Bladder microvascular endothelial cell (primary cell): ENCODE results near the gene STAMBP. TPM values are rescaled to one million over a fixed set of nuclear protein-coding genes. Genes with fewer than 3 reads are reported as not detected.

ENCODE experiments used
- total RNA-seq: library from RNA; depleted of rRNA; stranded (reverse); fragments of >200 nt; gene quantifications from 2 replicates; pipeline ENCODE4 v1.2.3, GENCODE V29; 2014

STAMBP gene
- 10.8 and 18.9 TPM in 2 replicates for total RNA-seq

DNA sequence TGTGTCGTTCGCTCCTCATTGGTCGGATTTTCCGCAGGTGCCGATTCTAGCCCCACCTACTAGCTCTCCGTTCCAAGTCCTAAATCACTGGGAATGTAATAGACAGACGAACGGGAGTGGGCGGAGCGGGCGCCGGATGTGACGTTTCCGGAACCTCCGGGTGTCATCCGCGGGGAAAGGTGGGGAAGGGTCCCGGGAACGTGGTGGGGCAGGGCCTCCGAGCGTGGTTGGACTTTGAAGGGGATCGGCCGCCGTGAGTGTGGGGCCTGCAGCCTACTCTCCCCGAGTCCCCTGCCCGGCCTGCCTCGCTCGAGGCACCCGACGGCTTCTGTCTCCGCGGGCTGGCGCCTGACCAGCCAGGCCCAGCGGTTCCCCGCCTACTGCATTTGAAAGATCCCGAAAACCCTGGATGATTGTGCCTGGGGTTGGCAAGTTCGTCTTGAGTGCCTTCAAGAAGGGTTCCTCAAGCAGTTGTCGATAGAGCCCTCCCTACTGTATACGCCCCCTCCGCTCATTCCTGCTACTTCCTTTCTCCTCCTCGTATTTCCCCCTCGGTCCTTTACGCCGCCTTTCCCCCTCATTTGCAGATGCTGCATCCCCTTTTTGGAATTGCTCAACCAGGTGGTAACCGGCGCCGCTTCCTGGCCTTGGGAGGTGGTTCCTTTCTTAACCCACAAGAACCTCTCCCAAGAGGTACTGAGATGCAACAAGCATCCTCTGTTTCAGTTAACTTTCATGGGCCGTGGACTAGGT is at the start of gene STAMBP:
Gene STAMBP, plus strand, starts transcription at position 144 of the 753 bp plus-strand sequence. CDS start 1,896 bp downstream, outside the sequence.

DNA sequence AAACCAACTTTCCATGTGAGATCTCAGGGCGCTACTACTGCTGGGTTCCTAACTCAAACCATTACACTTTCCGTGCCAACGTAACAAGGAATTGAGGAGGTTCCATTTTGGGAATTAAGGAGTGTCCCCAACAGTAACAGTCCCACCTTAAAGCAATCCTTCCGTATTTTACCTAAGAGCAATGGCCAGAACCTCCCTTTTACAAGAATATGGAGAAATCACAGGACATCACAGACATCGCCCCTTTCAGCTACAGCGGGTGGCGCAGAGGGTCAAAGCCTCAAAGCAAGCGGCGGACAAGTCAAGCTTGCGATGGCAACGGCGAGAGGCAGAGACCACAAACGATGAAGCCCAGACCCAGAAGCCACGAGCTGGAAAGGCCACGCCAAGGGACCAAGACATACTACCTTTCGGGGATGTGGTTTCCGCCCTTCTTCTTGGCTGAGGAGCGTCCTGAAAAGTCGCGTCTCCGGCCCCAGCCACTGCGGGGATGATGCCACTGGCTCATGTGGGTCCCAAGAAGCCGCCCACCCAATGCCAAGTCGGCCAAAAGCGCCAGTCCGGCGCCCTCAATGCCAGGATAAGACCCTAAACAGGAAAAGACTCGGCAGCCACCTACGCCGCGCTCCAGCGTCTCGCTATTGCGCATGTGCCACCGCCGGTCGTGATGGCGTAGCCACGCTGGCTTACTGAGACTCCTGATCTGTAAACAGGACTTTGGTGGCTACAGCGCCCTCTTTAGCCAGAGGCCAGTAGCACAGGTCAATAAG is 49.1 kb upstream of the STAMBP start, which contains the start of gene DUSP11:
Gene DUSP11, minus strand, starts transcription at position 637 of the 770 bp plus-strand sequence. Its CDS starts 129 bp downstream, at position 508.

DNA sequence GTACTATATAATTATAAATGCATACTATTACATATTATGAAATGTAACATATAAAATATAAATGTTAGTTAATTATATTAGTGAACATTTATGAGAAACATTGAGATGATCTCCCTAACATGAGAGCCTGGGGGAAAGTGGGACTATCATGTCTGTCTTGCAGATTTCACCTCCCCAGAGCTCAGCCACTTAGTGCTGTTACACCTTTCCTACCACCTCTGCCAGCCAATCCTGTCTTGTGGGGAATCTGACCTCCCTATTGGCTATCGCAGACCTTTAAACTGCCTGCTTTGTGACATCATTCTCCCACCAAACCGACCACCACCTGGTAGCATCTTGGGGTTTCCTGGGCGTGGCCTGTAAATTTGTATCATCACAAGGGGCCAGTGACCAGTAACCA is 44.9 kb upstream of the STAMBP start, which contains the start of gene C2orf78:
Gene C2orf78, plus strand, starts transcription at position 301 of the 400 bp plus-strand sequence. CDS start 127 bp downstream, outside the sequence.

DNA sequence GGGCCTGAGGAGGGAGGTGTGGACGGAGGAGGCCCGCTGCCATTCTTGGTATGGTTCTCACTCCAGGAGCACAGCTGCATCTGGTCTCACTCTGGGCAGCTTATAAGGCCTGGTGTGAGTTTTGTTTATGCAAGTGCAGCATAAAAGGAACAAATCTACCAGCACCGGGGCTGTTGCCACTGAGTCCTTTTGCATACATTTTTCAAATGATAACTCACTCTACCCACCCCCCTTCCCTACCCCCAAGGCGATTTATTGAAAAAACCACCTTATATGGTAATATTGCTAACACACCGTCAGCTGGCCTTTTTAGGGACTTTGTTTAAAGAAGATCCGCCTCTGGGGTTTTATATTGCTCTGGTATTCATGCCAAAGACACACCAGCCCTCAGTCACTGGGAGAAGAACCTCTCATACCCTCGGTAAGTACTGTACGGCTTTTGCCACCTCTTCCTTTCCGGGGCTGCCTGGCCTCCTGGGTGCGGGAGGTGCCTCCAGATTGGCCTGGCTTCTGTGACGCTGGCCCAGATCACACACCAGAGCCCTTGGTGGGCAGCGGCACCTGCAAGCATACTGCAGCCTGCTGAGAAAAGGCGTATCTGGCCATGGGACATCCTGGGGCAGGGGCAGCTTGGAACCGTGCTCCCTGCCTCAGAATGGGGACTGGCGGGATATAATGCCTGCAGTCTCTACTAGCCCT is 64.0 kb downstream of the STAMBP start, which contains the start of gene ACTG2:
Gene ACTG2, plus strand, starts transcription at position 378 of the 699 bp plus-strand sequence. CDS start 8,304 bp downstream, outside the sequence.

Other genes starting within 250 kb of the STAMBP start
- gene NAT8, start 186.5 kb upstream of the STAMBP start, total RNA-seq, result not detected in 2 replicates
- gene TPRKB, start 91.6 kb upstream of the STAMBP start, total RNA-seq, result 20.3 and 27.2 TPM in 2 replicates
- gene DUSP11, start 48.9 kb upstream of the STAMBP start, total RNA-seq, result 20.5 and 20.7 TPM in 2 replicates
- gene C2orf78, start 44.8 kb upstream of the STAMBP start, total RNA-seq, result not detected in 2 replicates
- 0.81 TPM in 1 of 2 replicates, not detected in the other for gene ACTG2, start 64.0 kb downstream of the STAMBP start, total RNA-seq
- gene DGUOK, start 97.9 kb downstream of the STAMBP start, total RNA-seq, result 21.0 and 22.3 TPM in 2 replicates
- gene TET3, start 155.9 kb downstream of the STAMBP start, total RNA-seq, result 2.6 and 10.4 TPM in 2 replicates